SK-N-SH treated with all-trans-retinoic acid at 6 μM for 48 hours (cell line): ENCODE data around the gene TMEM229B.

Source experiments
- ATAC-seq: fragments of 200-7000 bp; cut with Tn5 transposase; 3 replicates; pipeline ENCODE4 v1.9.1; 2020; ENCODE audit warnings: mild to moderate bottlenecking, moderate library complexity
- ARNTL ChIP-seq: fragments of 450-650 bp; formaldehyde crosslinking; IDR thresholded peaks from 2 replicates; pipeline ENCODE4 v1.5.0; 2020; ENCODE audit warnings: low read depth, mild to moderate bottlenecking, moderate library complexity, borderline replicate concordance
- BACH2 ChIP-seq: fragments of 250-450 bp; sonication (Bioruptor Pico); IDR thresholded peaks from 2 replicates; pipeline ENCODE4 v1.9.0; 2021; ENCODE audit warnings: mild to moderate bottlenecking, borderline replicate concordance
- CREB5 ChIP-seq: fragments of 250-450 bp; sonication (Bioruptor Pico); IDR thresholded peaks from 2 replicates; pipeline ENCODE4 v1.5.1; 2020; ENCODE audit warnings: low read depth, mild to moderate bottlenecking, moderate library complexity
- CSDC2 ChIP-seq: fragments of 250-450 bp; sonication (Bioruptor Pico); IDR thresholded peaks from 2 replicates; pipeline ENCODE4 v1.5.0; 2020; ENCODE audit warnings: mild to moderate bottlenecking, moderate library complexity
- CSRNP3 ChIP-seq: fragments of 250-450 bp; sonication (Bioruptor Pico); IDR thresholded peaks from 2 replicates; pipeline ENCODE4 v1.5.1; 2021; ENCODE audit warnings: mild to moderate bottlenecking, moderate library complexity
- ESRRG ChIP-seq: fragments of 250-450 bp; sonication (Bioruptor Pico); IDR thresholded peaks from 2 replicates; pipeline ENCODE4 v1.6.1; 2021; ENCODE audit warnings: mild to moderate bottlenecking
- OSR1 ChIP-seq: fragments of 250-450 bp; sonication (Bioruptor Pico); IDR thresholded peaks from 2 replicates; pipeline ENCODE4 v1.8.0; 2022; ENCODE audit warnings: moderate library complexity, mild to moderate bottlenecking, inconsistent platforms
- PATZ1 ChIP-seq: fragments of 250-450 bp; sonication (Bioruptor Pico); IDR thresholded peaks from 2 replicates; pipeline ENCODE4 v1.8.0; 2020; ENCODE audit warnings: mild to moderate bottlenecking, moderate library complexity, borderline replicate concordance
- POU6F1 ChIP-seq: fragments of 250-450 bp; sonication (Bioruptor Pico); IDR thresholded peaks from 2 replicates; pipeline ENCODE4 v1.8.0; 2021; ENCODE audit warnings: low read depth, mild to moderate bottlenecking, moderate library complexity, borderline replicate concordance
- PPARA ChIP-seq: fragments of 250-450 bp; sonication (Bioruptor Pico); IDR thresholded peaks from 2 replicates; pipeline ENCODE4 v1.5.0; 2020; ENCODE audit warnings: mild to moderate bottlenecking, borderline replicate concordance
- RARB ChIP-seq: fragments of 250-450 bp; sonication (Bioruptor Pico); IDR thresholded peaks from 2 replicates; pipeline ENCODE4 v1.8.0; 2021; ENCODE audit warnings: mild to moderate bottlenecking, moderate library complexity
- SNAI2 ChIP-seq: fragments of 250-450 bp; sonication (Bioruptor Pico); IDR thresholded peaks from 2 replicates; pipeline ENCODE4 v1.5.0; 2020; ENCODE audit warnings: mild to moderate bottlenecking, moderate library complexity
- TCF4 ChIP-seq: fragments of 250-450 bp; sonication (Bioruptor Pico); IDR thresholded peaks from 2 replicates; pipeline ENCODE4 v1.8.0; 2021; ENCODE audit warnings: mild to moderate bottlenecking, moderate library complexity, borderline replicate concordance
- TOX ChIP-seq: fragments of 250-450 bp; sonication (Bioruptor Pico); IDR thresholded peaks from 2 replicates; pipeline ENCODE4 v1.8.0; 2021; ENCODE audit warnings: mild to moderate bottlenecking, moderate library complexity, borderline replicate concordance
- TSHZ2 ChIP-seq: fragments of 250-450 bp; sonication (Bioruptor Pico); IDR thresholded peaks from 2 replicates; pipeline ENCODE4 v1.5.0; 2020; ENCODE audit warnings: mild to moderate bottlenecking, moderate library complexity
- ZFP3 ChIP-seq: fragments of 250-450 bp; sonication (Bioruptor Pico); IDR thresholded peaks from 2 replicates; pipeline ENCODE4 v1.5.0; 2020; ENCODE audit warnings: mild to moderate bottlenecking, moderate library complexity
- ZNF70 ChIP-seq: fragments of 450-650 bp; formaldehyde crosslinking; IDR thresholded peaks from 2 replicates; pipeline ENCODE4 v1.5.0; 2020; ENCODE audit warnings: mild to moderate bottlenecking, moderate library complexity
- ZNF8 ChIP-seq: fragments of 450-650 bp; formaldehyde crosslinking; IDR thresholded peaks from 2 replicates; pipeline ENCODE4 v1.5.0; 2020; ENCODE audit warnings: mild to moderate bottlenecking, moderate library complexity

TMEM229B gene

GRCh38 chr14:67503331-67503730 lies 14.8 kb upstream of the TMEM229B start:
- TF ChIP-seq CSRNP3 (CRISPR knock-in tag) = no peak
- TF ChIP-seq ZNF70 (CRISPR knock-in tag) = no peak
- TF ChIP-seq PPARA (CRISPR knock-in tag) = no peak
- TF ChIP-seq PATZ1 (CRISPR knock-in tag) = no peak
- TF ChIP-seq POU6F1 (CRISPR knock-in tag) = no peak
- TF ChIP-seq OSR1 = no peak
- no peak for TF ChIP-seq ZFP3 (CRISPR knock-in tag)
- no peak for ATAC-seq

GRCh38 chr14:67502867-67503266 lies 14.3 kb upstream of the TMEM229B start:
- no peak for ATAC-seq
- TF ChIP-seq ZFP3 (CRISPR knock-in tag) (no peak), ARNTL (CRISPR knock-in tag) (no peak), RARB (CRISPR knock-in tag) (no peak), PATZ1 (CRISPR knock-in tag) (no peak), TCF4 (CRISPR knock-in tag) (no peak), ZNF70 (CRISPR knock-in tag) (no peak), CREB5 (CRISPR knock-in tag) (no peak), TSHZ2 (CRISPR knock-in tag) (no peak), CSDC2 (CRISPR knock-in tag) (no peak), POU6F1 (CRISPR knock-in tag) (no peak), ZNF8 (CRISPR knock-in tag) (no peak), SNAI2 (CRISPR knock-in tag) (no peak), ESRRG (CRISPR knock-in tag) (no peak), CSRNP3 (CRISPR knock-in tag) (no peak), PPARA (CRISPR knock-in tag) (no peak), TOX (no peak), BACH2 (no peak)
